Endodermal cell (in vitro differentiated cells): Measurements from ENCODE around the gene SYNDIG1. TPM values are rescaled to one million over a fixed set of nuclear protein-coding genes. Genes with fewer than 3 reads are reported as not detected.

Experiments used
- DNase-seq: peaks from one replicate; pipeline ENCODE4 v3.0.0-alpha.2; 2017
- H3K27ac ChIP-seq: 2 replicates; pipeline ENCODE4 v1.5.1; 2013; ENCODE audit warnings: mild to moderate bottlenecking, low read depth, low read length, moderate library complexity
- H3K27me3 ChIP-seq: 2 replicates; pipeline ENCODE4 v1.6.1; 2013; ENCODE audit warnings: mild to moderate bottlenecking, low read length, moderate library complexity; ENCODE audit not compliant: insufficient read depth, control insufficient read depth, poor library complexity, severe bottlenecking
- H3K36me3 ChIP-seq: 2 replicates; pipeline ENCODE4 v1.7.0; 2013; ENCODE audit warnings: mild to moderate bottlenecking, low read length, moderate library complexity; ENCODE audit not compliant: control insufficient read depth, insufficient read depth
- H3K4me1 ChIP-seq: one replicate; pipeline ENCODE4 v1.7.0; 2013; ENCODE audit warnings: low read length; ENCODE audit not compliant: control insufficient read depth, insufficient read depth
- H3K4me3 ChIP-seq: 2 replicates; pipeline ENCODE4 v1.5.1; 2013; ENCODE audit warnings: mild to moderate bottlenecking, low read length, moderate library complexity
- H3K9ac ChIP-seq: 2 replicates; pipeline ENCODE4 v1.6.1; 2013; ENCODE audit warnings: mild to moderate bottlenecking, low read length, moderate library complexity; ENCODE audit not compliant: poor library complexity, severe bottlenecking; ENCODE audit errors: extremely low read depth
- H3K9me3 ChIP-seq: 2 replicates; pipeline ENCODE4 v1.6.1; 2013; ENCODE audit warnings: mild to moderate bottlenecking, low read length, moderate library complexity; ENCODE audit not compliant: control insufficient read depth
- H3K27ac Mint-ChIP-seq: 2 replicates; pipeline ENCODE4 v1.8.0; 2020; ENCODE audit warnings: mixed read lengths
- H3K27me3 Mint-ChIP-seq: 2 replicates; pipeline ENCODE4 v1.8.0; 2021; ENCODE audit warnings: mild to moderate bottlenecking, mixed read lengths; ENCODE audit not compliant: insufficient read depth
- H3K36me3 Mint-ChIP-seq: 2 replicates; pipeline ENCODE4 v1.8.0; 2020; ENCODE audit warnings: low read depth, mixed read lengths
- H3K4me1 Mint-ChIP-seq: 2 replicates; pipeline ENCODE4 v1.8.0; 2020; ENCODE audit warnings: mixed read lengths
- H3K4me3 Mint-ChIP-seq: 2 replicates; pipeline ENCODE4 v1.8.0; 2020; ENCODE audit warnings: mild to moderate bottlenecking, moderate library complexity, mixed read lengths
- H3K9me3 Mint-ChIP-seq: 2 replicates; pipeline ENCODE4 v1.8.0; 2020; ENCODE audit warnings: mild to moderate bottlenecking, mixed read lengths
- CTCF ChIP-seq: fragments of 200-600 bp; sonication (generic); conservative IDR thresholded peaks from 2 replicates; pipeline ENCODE4 v1.5.0; 2021; ENCODE audit warnings: antibody characterized with exemption, mild to moderate bottlenecking
- WGBS, 2 experiments: methylation state at CpG; one replicate each; pipeline versions ENCODE4 v1.1.5 to v1.1.7; 2013; ENCODE audit warnings: missing lambda C conversion rate in 2 of 2, mixed read lengths in 1 of 2; ENCODE audit not compliant: insufficient coverage in 1 of 2, insufficient read length in 1 of 2; 5-methylcytosine and 5-hydroxymethylcytosine counted together
- total RNA-seq, 2 donors: library from RNA; stranded (reverse); fragmentation: NEBNext Ultra II Directional in 1 of 2; extraction: Animal tissue kit (Norgen Biotek cat#: 25700) in 1 of 2; gene quantifications; 2 replicates in 1 of 2; 3 replicates in 1 of 2; pipeline ENCODE4 v1.2.1, GENCODE V29; 2021

The SYNDIG1 gene
- total RNA-seq, 2 donors from 2014 or later = 5.5 to 6.8 TPM

- Histone ChIP-seq H3K4me1 (no peaks in the 10 kb centered on the region), H3K27ac (no peak overlapping the region), H3K9ac (no peak overlapping the region), H3K9me3 (no peaks in the 10 kb centered on the region), H3K4me3 (no peak overlapping the region), H3K27me3 (no peaks in the 10 kb centered on the region), H3K36me3 (no peaks in the 10 kb centered on the region)
- H3K9me3 Mint-ChIP-seq = peaks cover 2% of the 10 kb centered on the region
- no peaks in the 10 kb centered on the region for H3K27me3 Mint-ChIP-seq
- H3K4me3 Mint-ChIP-seq = no peak overlapping the region
- WGBS, 2 experiments = 75 to 90% methylated on average over 2 to 4 of the region's 4 CpGs
- H3K4me1 Mint-ChIP-seq = peaks cover 7% of the 10 kb centered on the region
- H3K27ac Mint-ChIP-seq = no peak overlapping the region
- no peak for TF ChIP-seq CTCF
- DNase-seq = no peak
- H3K36me3 Mint-ChIP-seq = no peaks in the 10 kb centered on the region
These were observed 179.1 kb downstream of the SYNDIG1 start for GRCh38 chr20:24648481-24648880.

DNA sequence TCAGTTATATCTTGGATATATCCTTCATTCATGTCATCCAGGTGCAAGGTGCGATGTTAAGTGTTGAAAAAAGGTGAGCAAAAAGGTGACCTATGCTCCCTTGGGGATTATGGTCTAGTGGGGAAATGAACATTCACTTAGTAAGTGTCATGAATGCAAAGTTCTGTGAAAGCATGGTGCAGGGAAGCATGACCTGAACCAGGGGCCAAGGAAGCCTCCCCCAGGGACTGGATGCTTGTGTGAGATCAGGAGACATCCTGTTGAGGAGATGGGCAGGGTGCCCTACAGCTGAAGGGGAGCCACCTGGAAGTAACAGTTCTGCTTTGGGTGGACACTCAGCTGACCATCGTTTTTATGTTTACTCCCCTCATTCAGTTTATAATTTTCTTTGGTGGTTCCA, 179.5 kb downstream of the SYNDIG1 start:
- peaks cover 7% of the 10 kb centered on the region for H3K4me1 Mint-ChIP-seq
- no peak for TF ChIP-seq CTCF
- no peak overlapping the region for H3K4me3 ChIP-seq
- H3K4me1 ChIP-seq = no peaks in the 10 kb centered on the region
- no peaks in the 10 kb centered on the region for H3K36me3 ChIP-seq
- no peaks in the 10 kb centered on the region for H3K27me3 Mint-ChIP-seq
- H3K9me3 Mint-ChIP-seq = peaks cover 2% of the 10 kb centered on the region
- no peak overlapping the region for H3K27ac Mint-ChIP-seq
- no peak for DNase-seq
- H3K9ac ChIP-seq = no peak overlapping the region
- H3K4me3 Mint-ChIP-seq = no peak overlapping the region
- no peaks in the 10 kb centered on the region for H3K36me3 Mint-ChIP-seq
- WGBS, 2 experiments = 87 to 100% methylated on average over 1 to 2 of the region's 2 CpGs
- H3K9me3 ChIP-seq = no peaks in the 10 kb centered on the region
- H3K27ac ChIP-seq = no peak overlapping the region
- H3K27me3 ChIP-seq = no peaks in the 10 kb centered on the region

DNA sequence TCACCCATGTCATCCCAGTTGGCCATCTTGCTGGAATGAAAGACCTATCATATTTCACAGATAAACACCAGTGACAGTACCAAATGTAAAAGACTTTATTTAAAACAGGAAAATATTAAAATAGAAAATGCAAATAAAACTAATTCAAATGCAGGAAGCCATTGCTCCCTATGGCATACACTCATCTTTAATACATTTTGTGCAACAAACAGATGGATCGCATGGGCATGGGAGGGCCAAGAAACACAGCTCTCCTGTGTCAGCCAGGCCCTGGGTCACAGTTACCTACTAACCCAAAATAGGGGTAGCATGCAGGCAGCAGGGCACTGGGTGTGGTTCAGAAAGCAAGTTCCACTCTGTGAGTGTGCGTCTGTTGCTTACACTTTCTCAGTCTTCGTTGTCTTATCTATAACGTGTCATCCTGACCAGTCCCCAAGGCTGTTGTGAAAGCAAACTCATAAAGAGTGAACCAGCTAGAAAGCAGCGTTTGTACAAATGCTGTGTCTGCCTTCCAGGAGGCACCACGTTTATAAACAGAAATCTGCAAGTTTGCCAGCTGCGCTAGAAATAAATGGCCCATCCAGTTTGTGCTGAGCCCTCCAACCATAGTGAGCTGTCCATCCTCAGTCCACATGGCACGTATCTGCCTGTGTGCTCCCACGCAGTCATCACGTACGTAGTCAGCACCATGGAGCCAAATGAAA, 180.5 kb downstream of the SYNDIG1 start:
- Histone ChIP-seq H3K36me3 (no peaks in the 10 kb centered on the region), H3K4me1 (no peaks in the 10 kb centered on the region), H3K9me3 (no peaks in the 10 kb centered on the region), H3K4me3 (no peak overlapping the region), H3K27me3 (no peaks in the 10 kb centered on the region), H3K27ac (no peak overlapping the region), H3K9ac (no peak overlapping the region)
- H3K27ac Mint-ChIP-seq = no peak overlapping the region
- no peak overlapping the region for H3K4me3 Mint-ChIP-seq
- H3K36me3 Mint-ChIP-seq = no peaks in the 10 kb centered on the region
- H3K4me1 Mint-ChIP-seq = peaks cover 7% of the 10 kb centered on the region
- H3K9me3 Mint-ChIP-seq = no peaks in the 10 kb centered on the region
- no peak for TF ChIP-seq CTCF
- WGBS, 2 experiments = 89 to 98% methylated on average over 8 to 11 of the region's 11 CpGs
- DNase-seq = no peak
- no peaks in the 10 kb centered on the region for H3K27me3 Mint-ChIP-seq
